Prostate gland (tissue), 2 donors: ENCODE results near the gene IMMP2L.

Source experiments
- CTCF ChIP-seq, 4 experiments: fragments of 200-600 bp in 2 of 4; fragments of 450-650 bp in 2 of 4; sonication (generic) in 2 of 4; IDR thresholded peaks; 1 replicate in 3 of 4; 2 replicates in 1 of 4; pipeline ENCODE4 v1.5.1; 2016 to 2019; ENCODE audit warnings: antibody characterized with exemption in 4 of 4, mild to moderate bottlenecking in 2 of 4, moderate library complexity in 2 of 4
- POLR2A ChIP-seq: fragments of 450-650 bp; IDR thresholded peaks from one replicate; pipeline ENCODE4 v1.6.1; 2016; ENCODE audit warnings: antibody characterized with exemption, mild to moderate bottlenecking
- POLR2AphosphoS5 ChIP-seq: sonication (generic); formaldehyde crosslinking; IDR thresholded peaks from one replicate; pipeline ENCODE4 v1.6.1; 2017; ENCODE audit warnings: antibody characterized with exemption

- no peak for TF ChIP-seq CTCF (IDR thresholded peaks at IDR 0.05)
- no peak for TF ChIP-seq POLR2AphosphoS5
- TF ChIP-seq POLR2A, result no peak
Observed at GRCh38 chr7:111594602-111595001, 32.3 kb upstream of the IMMP2L start.
